Common myeloid progenitor, CD34-positive (primary cell): Measurements from ENCODE around the gene ARHGAP35.

Experiments
- CTCF ChIA-PET: fragments of 350-600 bp; sonication (Branson Sonifier 250); formaldehyde crosslinking; loops from one replicate; lab custom pipeline; 2021; ENCODE audit warnings: antibody characterized with exemption; lab: Charles Lee
- POLR2A ChIA-PET: fragments of 350-600 bp; sonication (Branson Sonifier 250); formaldehyde crosslinking; loops from one replicate; lab custom pipeline; 2021; ENCODE audit warnings: antibody characterized with exemption; lab: Charles Lee
- DNase-seq, 3 donors: peaks; one replicate each; pipeline versions ENCODE4 v3.0.0 to v3.0.0-alpha.2; 2013
- H3K27ac ChIP-seq, 2 experiments: 1 replicate in 1 of 2; 2 replicates in 1 of 2; pipeline ENCODE4 v1.7.0; 2013; ENCODE audit warnings: inconsistent platforms in 2 of 2, low read length in 2 of 2, mild to moderate bottlenecking in 2 of 2, low read depth in 1 of 2, moderate library complexity in 1 of 2; ENCODE audit not compliant: severe bottlenecking in 2 of 2, insufficient read depth in 1 of 2, poor library complexity in 1 of 2
- H3K27me3 ChIP-seq, 5 experiments: replicated peaks in 2 of 5; 1 replicate in 3 of 5; 2 replicates in 2 of 5; pipeline versions ENCODE4 v1.6.1 to v1.7.0; 2013; ENCODE audit warnings: low read length in 4 of 5, mild to moderate bottlenecking in 2 of 5, moderate library complexity in 2 of 5, inconsistent platforms in 1 of 5; ENCODE audit not compliant: insufficient read depth in 5 of 5, control insufficient read depth in 4 of 5
- H3K36me3 ChIP-seq, 4 experiments: 1 replicate in 2 of 4; 2 replicates in 2 of 4; pipeline versions ENCODE4 v1.6.1 to v1.7.0; 2013; ENCODE audit warnings: low read length in 3 of 4, control low read depth in 1 of 4, mild to moderate bottlenecking in 1 of 4; ENCODE audit not compliant: control insufficient read depth in 4 of 4, insufficient read depth in 4 of 4
- H3K4me1 ChIP-seq, 4 experiments: 1 replicate in 3 of 4; 2 replicates in 1 of 4; pipeline versions ENCODE4 v1.6.1 to v1.7.1; 2013; ENCODE audit warnings: low read length in 3 of 4, mild to moderate bottlenecking in 3 of 4, control low read depth in 1 of 4, inconsistent platforms in 1 of 4, moderate library complexity in 1 of 4; ENCODE audit not compliant: control insufficient read depth in 4 of 4, insufficient read depth in 4 of 4; ENCODE audit errors: control extremely low read depth in 1 of 4
- H3K4me3 ChIP-seq, 7 experiments: 1 replicate in 4 of 7; 2 replicates in 3 of 7; pipeline versions ENCODE4 v1.5.1 to v1.7.0; 2013; ENCODE audit warnings: mild to moderate bottlenecking in 7 of 7, low read length in 6 of 7, moderate library complexity in 6 of 7, inconsistent platforms in 2 of 7, low read depth in 2 of 7, control low read depth in 1 of 7; ENCODE audit not compliant: insufficient read depth in 4 of 7, control insufficient read depth in 1 of 7; ENCODE audit errors: extremely low read depth in 1 of 7
- H3K9me3 ChIP-seq, 5 experiments: 1 replicate in 4 of 5; 2 replicates in 1 of 5; pipeline versions ENCODE4 v1.6.1 to v1.7.1; 2013; ENCODE audit warnings: low read length in 4 of 5, mild to moderate bottlenecking in 2 of 5, inconsistent platforms in 1 of 5, low read depth in 1 of 5, moderate library complexity in 1 of 5; ENCODE audit not compliant: control insufficient read depth in 4 of 5, insufficient read depth in 2 of 5; ENCODE audit errors: control extremely low read depth in 1 of 5
- WGBS: methylation state at CpG from one replicate; pipeline ENCODE4 v1.1.5; 2013; ENCODE audit not compliant: insufficient coverage; 5-methylcytosine and 5-hydroxymethylcytosine counted together

Gene ARHGAP35

DNA sequence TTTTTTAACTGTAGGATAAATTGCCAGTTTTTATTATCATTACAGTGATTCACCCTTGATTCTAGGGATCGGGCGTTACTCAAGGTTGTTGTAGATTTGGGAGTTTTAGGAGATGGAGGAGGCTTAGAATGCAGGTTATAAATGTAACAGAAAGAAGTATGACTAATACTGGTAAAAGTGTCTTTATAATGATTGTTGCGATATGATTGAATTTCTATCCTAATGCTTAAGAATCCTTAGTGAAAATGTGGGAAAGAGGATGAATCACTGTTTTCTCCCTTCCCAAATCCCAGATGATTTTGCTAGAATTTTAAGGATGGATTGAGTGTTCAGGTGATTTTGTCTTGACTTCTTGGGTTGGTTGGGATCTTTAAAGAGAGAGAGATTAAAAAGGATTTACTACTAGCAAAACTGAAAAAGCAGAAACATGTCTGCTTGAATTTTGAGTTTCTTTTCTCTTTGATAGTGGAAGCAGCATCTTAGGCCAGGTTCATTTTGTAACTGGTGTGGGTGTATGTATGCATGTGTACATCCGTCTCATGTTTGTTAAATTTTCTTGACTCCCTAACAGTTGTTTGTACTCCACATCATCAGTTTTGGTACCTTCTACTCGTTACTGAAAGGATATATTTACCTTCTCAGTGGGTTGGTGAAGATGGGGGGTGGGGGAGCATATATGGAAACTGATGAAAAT, 25.9 kb downstream of the ARHGAP35 start:
- no peak for DNase-seq
- Histone ChIP-seq H3K36me3 (no peaks in the 10 kb centered on the region), H3K9me3 (no peaks in the 10 kb centered on the region), H3K27ac (no peak overlapping the region), H3K4me3 (no peak overlapping the region), H3K27me3 (no peaks in the 10 kb centered on the region), H3K4me1 (no peaks in the 10 kb centered on the region)
- POLR2A ChIA-PET = no interaction called here
- CTCF ChIA-PET = no interaction called here
- WGBS = 100% methylated on average over 1 of the region's 5 CpGs

GRCh38 chr19:46887240-46887782, 26.5 kb downstream of the ARHGAP35 start:
- H3K36me3 ChIP-seq = no peaks in the 10 kb centered on the region
- H3K4me1 ChIP-seq = no peaks in the 10 kb centered on the region
- no peaks in the 10 kb centered on the region for H3K9me3 ChIP-seq
- ChIA-PET POLR2A (no interaction called here), CTCF (no interaction called here)
- H3K27me3 ChIP-seq = no peaks in the 10 kb centered on the region
- H3K4me3 ChIP-seq = no peak overlapping the region
- 97% methylated on average over 5 of the region's 5 CpGs for WGBS
- no peak overlapping the region for H3K27ac ChIP-seq
- DNase-seq = no peak

GRCh38 chr19:46890423-46891170, 29.8 kb downstream of the ARHGAP35 start:
- ChIA-PET POLR2A (no interaction called here), CTCF (interaction anchor here (0.7 to 1.3 kb wide), 2 partner anchors 15 to 108 kb away, joined by 3 read pairs; no protein-coding TSS in a partner anchor)
- no peak for DNase-seq

DNA sequence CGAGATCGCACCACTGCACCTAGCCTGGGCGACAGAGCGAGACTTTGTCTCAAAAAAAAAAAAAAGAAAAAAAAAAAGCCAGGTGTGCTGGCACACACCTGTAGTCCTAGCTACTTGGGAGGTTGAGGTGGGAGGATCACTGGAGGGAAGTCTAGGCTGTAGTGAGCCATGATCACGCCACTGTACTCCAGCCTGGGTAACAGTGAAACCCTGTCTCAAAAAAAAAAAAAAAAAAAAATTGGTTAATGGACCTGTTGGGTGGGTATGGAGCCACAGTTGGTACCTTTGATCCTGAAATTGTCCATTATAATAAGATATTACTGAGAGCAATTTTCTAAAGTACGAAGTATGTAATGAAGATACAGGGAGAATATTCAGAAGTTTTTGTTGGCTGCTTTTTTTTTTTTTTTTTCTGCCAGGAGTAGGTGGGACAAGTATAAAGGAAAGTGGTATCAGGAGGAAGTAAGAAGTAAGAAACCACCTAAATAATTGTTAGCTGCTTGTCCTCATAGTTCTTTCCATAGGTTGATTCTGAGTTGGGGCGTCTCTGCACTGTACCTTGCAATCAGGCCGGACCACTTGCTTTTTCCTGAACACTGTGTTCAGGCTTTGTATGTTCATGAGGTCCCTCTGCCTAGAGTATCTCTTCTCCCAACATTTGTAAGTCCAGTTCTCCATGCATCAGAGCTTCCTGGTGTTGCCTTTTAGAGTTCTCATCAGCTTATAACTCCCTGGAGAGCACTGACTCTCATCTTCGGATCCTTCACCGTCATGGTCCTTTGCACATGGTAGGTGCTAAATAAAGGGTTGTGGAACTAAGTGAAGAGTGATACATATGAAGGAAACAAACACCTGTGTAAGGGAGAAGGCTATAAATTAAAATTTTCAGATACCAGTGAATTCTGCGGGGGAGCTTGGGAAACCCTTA, 31.7 kb downstream of the ARHGAP35 start:
- peaks cover 0 to 3% (median 0%) of the 10 kb centered on the region in 4 experiments for H3K36me3 ChIP-seq
- H3K27ac ChIP-seq = no peak overlapping the region
- CTCF ChIA-PET = no interaction called here

More at GRCh38 chr19:46890423-46891170, 29.8 kb downstream of the ARHGAP35 start:
- 100% methylated on average over 2 of the region's 3 CpGs for WGBS
- Histone ChIP-seq H3K4me1 (no peaks in the 10 kb centered on the region), H3K9me3 (no peaks in the 10 kb centered on the region), H3K36me3 (peaks cover 0 to 3% (median 0%) of the 10 kb centered on the region in 4 experiments), H3K27ac (peak overlapping the region in 1 of 2 experiments; percentile 2), H3K4me3 (no peak overlapping the region), H3K27me3 (no peaks in the 10 kb centered on the region)

DNA sequence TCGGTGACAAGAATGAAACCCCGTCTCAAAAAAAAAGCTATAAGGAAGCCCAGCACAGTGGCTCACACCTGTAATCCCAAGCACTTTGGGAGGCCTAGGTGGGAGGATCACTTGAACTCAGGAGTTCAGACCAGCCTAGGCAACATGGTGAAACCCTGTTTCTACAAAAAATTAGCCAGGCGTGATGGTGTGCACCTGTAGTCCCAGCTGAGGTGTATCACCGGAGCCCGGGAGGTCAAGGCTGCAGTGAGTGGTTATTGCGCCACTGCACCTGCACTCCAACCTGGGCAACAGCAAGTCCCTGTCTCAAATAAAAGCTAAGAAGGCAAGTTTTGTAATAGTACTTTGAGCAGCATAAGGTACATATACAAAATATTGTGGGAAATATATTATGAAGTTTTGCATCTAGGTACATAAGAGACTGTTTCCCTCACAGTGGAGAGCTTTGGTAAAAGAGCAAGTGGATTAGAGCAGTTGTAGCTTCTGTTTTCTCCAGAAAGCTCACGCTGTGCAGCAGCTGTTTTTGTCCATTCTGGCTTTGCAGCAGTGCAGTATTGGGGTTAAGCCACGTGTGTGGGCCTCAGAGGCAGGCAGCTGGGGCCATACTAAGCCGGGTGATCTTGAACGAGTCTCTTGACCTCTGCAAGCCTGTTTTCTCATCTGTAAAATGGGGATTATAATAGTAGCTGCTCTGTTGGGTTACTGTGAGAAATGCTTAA, 35.4 kb downstream of the ARHGAP35 start:
- no peaks in the 10 kb centered on the region for H3K9me3 ChIP-seq
- H3K27me3 ChIP-seq = no peaks in the 10 kb centered on the region
- no peaks in the 10 kb centered on the region for H3K4me1 ChIP-seq
- ChIA-PET POLR2A (no interaction called here), CTCF (interaction anchor here (0.6 to 1.6 kb wide), 3 partner anchors 11 to 1672 kb away, joined by 3 to 5 read pairs (median 3); no protein-coding TSS in a partner anchor)
- DNase-seq = no peak
- 98% methylated on average over 8 of the region's 10 CpGs for WGBS
- no peak overlapping the region for H3K4me3 ChIP-seq
- peaks cover 0 to 9% (median 0%) of the 10 kb centered on the region in 4 experiments for H3K36me3 ChIP-seq
- no peak overlapping the region for H3K27ac ChIP-seq

More for the DNA sequence above, 31.7 kb downstream of the ARHGAP35 start:
- no peak overlapping the region for H3K4me3 ChIP-seq
- H3K27me3 ChIP-seq = no peaks in the 10 kb centered on the region
- no peaks in the 10 kb centered on the region for H3K9me3 ChIP-seq
- POLR2A ChIA-PET = no interaction called here
- H3K4me1 ChIP-seq = no peaks in the 10 kb centered on the region
- 99% methylated on average over 8 of the region's 11 CpGs for WGBS
- no peak for DNase-seq

DNA sequence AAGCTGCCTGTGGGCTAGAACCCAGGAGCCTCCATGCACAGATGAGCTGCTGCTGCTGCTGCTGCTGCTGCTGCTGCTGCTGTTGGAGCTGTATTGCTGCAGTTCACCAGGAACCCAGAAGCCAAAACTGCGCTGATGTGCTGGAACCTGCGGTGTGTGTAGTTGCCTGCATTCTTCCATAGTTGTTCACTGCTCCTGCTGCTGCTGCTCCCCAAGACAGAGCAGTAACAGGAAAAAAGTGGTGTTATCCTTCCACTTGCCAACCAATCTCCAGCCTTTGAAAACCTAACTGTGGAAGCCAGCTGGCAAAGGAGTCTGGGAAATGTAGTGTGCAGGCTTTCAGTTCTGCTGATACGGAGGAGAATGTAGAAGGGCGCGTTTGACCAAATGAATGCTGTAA, 37.9 kb downstream of the ARHGAP35 start:
- Histone ChIP-seq H3K4me3 (no peak overlapping the region), H3K27ac (no peak overlapping the region), H3K9me3 (no peaks in the 10 kb centered on the region), H3K4me1 (peaks cover 0 to 5% (median 0%) of the 10 kb centered on the region in 4 experiments), H3K36me3 (peaks cover 0 to 6% (median 0%) of the 10 kb centered on the region in 4 experiments), H3K27me3 (no peaks in the 10 kb centered on the region)
- no peak for DNase-seq
- ChIA-PET CTCF (interaction anchor here (1.2 to 1.4 kb wide), 2 partner anchors 9 to 11 kb away, joined by 3 to 4 read pairs; no protein-coding TSS in a partner anchor), POLR2A (no interaction called here)
- WGBS = 93% methylated on average over 5 of the region's 5 CpGs
